ENCODE data around the gene GRAP2. TPM values are rescaled to one million over a fixed set of nuclear protein-coding genes. Genes with fewer than 3 reads are reported as not detected.

GRAP2 gene
- total RNA-seq, 1 experiment from 2014 or later: 0.42 TPM

- Histone ChIP-seq H3K4me2 (ENCODE audit: low read length) (no peak overlapping the region), H3K27me3 (ENCODE audit: insufficient read depth, low read length) (no peaks in the 10 kb centered on the region), H3K79me2 (ENCODE audit: insufficient read depth, low read length) (peaks cover 35% of the 10 kb centered on the region), H3K36me3 (ENCODE audit: control insufficient read depth in 1 of 2, insufficient read depth in 2 of 2, low read length in 2 of 2) (peaks cover 0 to 3% of the 10 kb centered on the region in 2 experiments; a peak in 2 of 4 replicates), H3K9me3 (ENCODE audit: control insufficient read depth in 1 of 2, insufficient read depth in 1 of 2, low read depth in 1 of 2, low read length in 2 of 2) (no peaks in the 10 kb centered on the region), H2AFZ (ENCODE audit: low read depth, low read length, poor library complexity, severe bottlenecking) (no peak overlapping the region), H3K4me1 (ENCODE audit: control insufficient read depth in 1 of 2, insufficient read depth in 2 of 2, low read length in 2 of 2) (no peaks in the 10 kb centered on the region), H3K9me2 (ENCODE audit: insufficient read depth) (no peaks in the 10 kb centered on the region), H3K4me3 (replicated peaks in 1 of 2; ENCODE audit: low read depth in 1 of 2, low read length in 2 of 2) (no peak overlapping the region), H3K27ac (ENCODE audit: low read depth, low read length) (no peak overlapping the region), H4K20me1 (ENCODE audit: insufficient read depth) (no peaks in the 10 kb centered on the region), H3K9ac (ENCODE audit: low read length) (no peak overlapping the region)
- RAD21 ChIA-PET (ENCODE audit: low non-redundant PET in 1 of 2, low total read pairs in 2 of 2, uncharacterized antibody in 2 of 2, unreplicated experiment in 2 of 2): no interaction called here
- DNase-seq (ENCODE audit: low read depth, low spot score) (no peak), ATAC-seq (no peak)
- CTCF ChIA-PET: no interaction called here
- no TSS peak for BruUV-seq (replicated peaks)
- intact Hi-C loops (cut with micrococcal nuclease): no loop called here
- TF ChIP-seq ZFX (IDR thresholded peaks at IDR 0.05) (no peak), POLR2AphosphoS5 (IDR thresholded peaks at IDR 0.05; ENCODE audit: low read depth, low read length) (no peak), ELF1 (IDR thresholded peaks at IDR 0.05; ENCODE audit: borderline replicate concordance, low read depth) (no peak), CBX3 (IDR thresholded peaks at IDR 0.05; ENCODE audit: low read depth) (no peak), CTCF (IDR thresholded peaks at IDR 0.05 in 2 of 3, conservative IDR thresholded peaks at IDR 0.05 in 1 of 3; ENCODE audit: borderline replicate concordance in 1 of 3, insufficient read depth in 1 of 3, low read depth in 2 of 3, low read length in 2 of 3) (no peak), SRF (IDR thresholded peaks at IDR 0.05; ENCODE audit: low read depth) (no peak), EGR1 (IDR thresholded peaks at IDR 0.05; ENCODE audit: low read depth) (no peak), JUND (IDR thresholded peaks at IDR 0.05) (no peak), ZNF274 (IDR thresholded peaks at IDR 0.05; ENCODE audit: low read depth, low read length) (no peak), FOSL1 (IDR thresholded peaks at IDR 0.05; ENCODE audit: low read depth) (no peak)
- TF ChIP-seq, protein P1, sequence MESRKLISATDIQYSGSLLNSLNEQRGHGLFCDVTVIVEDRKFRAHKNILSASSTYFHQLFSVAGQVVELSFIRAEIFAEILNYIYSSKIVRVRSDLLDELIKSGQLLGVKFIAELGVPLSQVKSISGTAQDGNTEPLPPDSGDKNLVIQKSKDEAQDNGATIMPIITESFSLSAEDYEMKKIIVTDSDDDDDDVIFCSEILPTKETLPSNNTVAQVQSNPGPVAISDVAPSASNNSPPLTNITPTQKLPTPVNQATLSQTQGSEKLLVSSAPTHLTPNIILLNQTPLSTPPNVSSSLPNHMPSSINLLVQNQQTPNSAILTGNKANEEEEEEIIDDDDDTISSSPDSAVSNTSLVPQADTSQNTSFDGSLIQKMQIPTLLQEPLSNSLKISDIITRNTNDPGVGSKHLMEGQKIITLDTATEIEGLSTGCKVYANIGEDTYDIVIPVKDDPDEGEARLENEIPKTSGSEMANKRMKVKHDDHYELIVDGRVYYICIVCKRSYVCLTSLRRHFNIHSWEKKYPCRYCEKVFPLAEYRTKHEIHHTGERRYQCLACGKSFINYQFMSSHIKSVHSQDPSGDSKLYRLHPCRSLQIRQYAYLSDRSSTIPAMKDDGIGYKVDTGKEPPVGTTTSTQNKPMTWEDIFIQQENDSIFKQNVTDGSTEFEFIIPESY (IDR thresholded peaks at IDR 0.05; ENCODE audit: extremely low read depth, insufficient replicate concordance, low read length): no peak
- TF ChIP-seq, protein P2, sequence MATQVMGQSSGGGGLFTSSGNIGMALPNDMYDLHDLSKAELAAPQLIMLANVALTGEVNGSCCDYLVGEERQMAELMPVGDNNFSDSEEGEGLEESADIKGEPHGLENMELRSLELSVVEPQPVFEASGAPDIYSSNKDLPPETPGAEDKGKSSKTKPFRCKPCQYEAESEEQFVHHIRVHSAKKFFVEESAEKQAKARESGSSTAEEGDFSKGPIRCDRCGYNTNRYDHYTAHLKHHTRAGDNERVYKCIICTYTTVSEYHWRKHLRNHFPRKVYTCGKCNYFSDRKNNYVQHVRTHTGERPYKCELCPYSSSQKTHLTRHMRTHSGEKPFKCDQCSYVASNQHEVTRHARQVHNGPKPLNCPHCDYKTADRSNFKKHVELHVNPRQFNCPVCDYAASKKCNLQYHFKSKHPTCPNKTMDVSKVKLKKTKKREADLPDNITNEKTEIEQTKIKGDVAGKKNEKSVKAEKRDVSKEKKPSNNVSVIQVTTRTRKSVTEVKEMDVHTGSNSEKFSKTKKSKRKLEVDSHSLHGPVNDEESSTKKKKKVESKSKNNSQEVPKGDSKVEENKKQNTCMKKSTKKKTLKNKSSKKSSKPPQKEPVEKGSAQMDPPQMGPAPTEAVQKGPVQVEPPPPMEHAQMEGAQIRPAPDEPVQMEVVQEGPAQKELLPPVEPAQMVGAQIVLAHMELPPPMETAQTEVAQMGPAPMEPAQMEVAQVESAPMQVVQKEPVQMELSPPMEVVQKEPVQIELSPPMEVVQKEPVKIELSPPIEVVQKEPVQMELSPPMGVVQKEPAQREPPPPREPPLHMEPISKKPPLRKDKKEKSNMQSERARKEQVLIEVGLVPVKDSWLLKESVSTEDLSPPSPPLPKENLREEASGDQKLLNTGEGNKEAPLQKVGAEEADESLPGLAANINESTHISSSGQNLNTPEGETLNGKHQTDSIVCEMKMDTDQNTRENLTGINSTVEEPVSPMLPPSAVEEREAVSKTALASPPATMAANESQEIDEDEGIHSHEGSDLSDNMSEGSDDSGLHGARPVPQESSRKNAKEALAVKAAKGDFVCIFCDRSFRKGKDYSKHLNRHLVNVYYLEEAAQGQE (IDR thresholded peaks at IDR 0.05; ENCODE audit: low read depth): no peak
- TF ChIP-seq, protein P3, sequence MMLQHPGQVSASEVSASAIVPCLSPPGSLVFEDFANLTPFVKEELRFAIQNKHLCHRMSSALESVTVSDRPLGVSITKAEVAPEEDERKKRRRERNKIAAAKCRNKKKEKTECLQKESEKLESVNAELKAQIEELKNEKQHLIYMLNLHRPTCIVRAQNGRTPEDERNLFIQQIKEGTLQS (IDR thresholded peaks at IDR 0.05): no peak
- POLR2A ChIA-PET: no interaction called here
Measured at GRCh38 chr22:40014667-40015248, 113.9 kb downstream of the GRAP2 start.
